HCT116 (cell line): Measurements from ENCODE around the gene COL21A1.

Experiments
- FOSL1 ChIP-seq: IDR thresholded peaks from 2 replicates; pipeline ENCODE4 v1.6.1; 2012; ENCODE audit warnings: low read depth
- JUND ChIP-seq: IDR thresholded peaks from 2 replicates; pipeline ENCODE4 v1.6.1; 2012

- TF ChIP-seq FOSL1: no peak
- TF ChIP-seq JUND: no peak
Measured at GRCh38 chr6:56187686-56188085, 59.7 kb downstream of the COL21A1 start.
